BLaER1 (cell line): ENCODE results near the gene SLC7A10.

Source experiments
- H3K27ac ChIP-seq: shearing (Covaris generic); formaldehyde crosslinking; 2 replicates; pipeline ENCODE4 v1.8.1; 2022
- H3K27me3 ChIP-seq: shearing (Covaris generic); formaldehyde crosslinking; 2 replicates; pipeline ENCODE4 v1.8.1; 2022
- H3K36me3 ChIP-seq: shearing (Covaris generic); formaldehyde crosslinking; 2 replicates; pipeline ENCODE4 v1.8.1; 2022
- H3K4me1 ChIP-seq: shearing (Covaris generic); formaldehyde crosslinking; 2 replicates; pipeline ENCODE4 v1.8.1; 2022
- H3K4me2 ChIP-seq: shearing (Covaris generic); formaldehyde crosslinking; 2 replicates; pipeline ENCODE4 v1.8.1; 2022
- H3K4me3 ChIP-seq: shearing (Covaris generic); formaldehyde crosslinking; 2 replicates; pipeline ENCODE4 v1.8.1; 2022
- H3K9ac ChIP-seq: shearing (Covaris generic); formaldehyde crosslinking; 2 replicates; pipeline ENCODE4 v1.8.1; 2022
- H3K9me3 ChIP-seq: shearing (Covaris generic); formaldehyde crosslinking; 2 replicates; pipeline ENCODE4 v1.8.1; 2022
- H4K20me1 ChIP-seq: shearing (Covaris generic); formaldehyde crosslinking; 2 replicates; pipeline ENCODE4 v1.8.1; 2022
- Cebpa-rat ChIP-seq: shearing (Covaris generic); IDR thresholded peaks from 2 replicates; pipeline ENCODE4 v1.8.1; 2022

Gene SLC7A10

GRCh38 chr19:33198169-33198568 is 27.5 kb downstream of the SLC7A10 start:
- Histone ChIP-seq H3K9me3 (no peaks in the 10 kb centered on the region), H3K4me3 (no peak overlapping the region), H3K27ac (no peak overlapping the region), H3K4me1 (peaks cover 28% of the 10 kb centered on the region), H3K9ac (no peak overlapping the region), H3K4me2 (no peak overlapping the region), H4K20me1 (peaks cover 78% of the 10 kb centered on the region), H3K27me3 (no peaks in the 10 kb centered on the region), H3K36me3 (peaks cover 67% of the 10 kb centered on the region)
- no peak for TF ChIP-seq Cebpa-rat

- H3K9ac ChIP-seq = 0 out of 2 replicates have a peak overlapping the region, but pooled peaks have one; percentile 34
- H3K27ac ChIP-seq = no peak overlapping the region
- peaks cover 72% of the 10 kb centered on the region for H4K20me1 ChIP-seq
- H3K4me3 ChIP-seq = no peak overlapping the region
- H3K4me2 ChIP-seq = no peak overlapping the region
- H3K9me3 ChIP-seq = no peaks in the 10 kb centered on the region
- H3K36me3 ChIP-seq = peaks cover 61% of the 10 kb centered on the region
- no peaks in the 10 kb centered on the region for H3K27me3 ChIP-seq
- peaks cover 28% of the 10 kb centered on the region for H3K4me1 ChIP-seq
- no peak for TF ChIP-seq Cebpa-rat
These were observed 28.1 kb downstream of the SLC7A10 start for GRCh38 chr19:33197591-33198000.

GRCh38 chr19:33196446-33197193 is 29.0 kb downstream of the SLC7A10 start:
- Histone ChIP-seq H3K27me3 (no peaks in the 10 kb centered on the region), H3K4me2 (peak overlapping the region; percentile 92), H3K9me3 (no peaks in the 10 kb centered on the region), H3K9ac (peak overlapping the region; percentile 6; the same call in 1 of the 2 replicates), H4K20me1 (peaks cover 62% of the 10 kb centered on the region), H3K4me1 (peaks cover 28% of the 10 kb centered on the region), H3K36me3 (peaks cover 52% of the 10 kb centered on the region), H3K4me3 (no peak overlapping the region), H3K27ac (no peak overlapping the region)
- TF ChIP-seq Cebpa-rat = no peak

GRCh38 chr19:33195645-33196347 is 29.9 kb downstream of the SLC7A10 start:
- H3K9me3 ChIP-seq = no peaks in the 10 kb centered on the region
- TF ChIP-seq Cebpa-rat = no peak
- H3K27me3 ChIP-seq = no peaks in the 10 kb centered on the region
- peak overlapping the region; percentile 82 for H3K27ac ChIP-seq
- H3K4me2 ChIP-seq = peak overlapping the region; percentile 92
- peaks cover 54% of the 10 kb centered on the region for H4K20me1 ChIP-seq
- H3K4me1 ChIP-seq = peaks cover 28% of the 10 kb centered on the region
- peak overlapping the region; percentile 83 for H3K4me3 ChIP-seq
- peak overlapping the region; percentile 93 for H3K9ac ChIP-seq
- peaks cover 43% of the 10 kb centered on the region for H3K36me3 ChIP-seq

GRCh38 chr19:33194886-33195644 is 30.6 kb downstream of the SLC7A10 start:
- TF ChIP-seq Cebpa-rat = no peak
- no peaks in the 10 kb centered on the region for H3K27me3 ChIP-seq
- H3K9ac ChIP-seq = peak overlapping the region; percentile 93
- peak overlapping the region; percentile 92 for H3K4me2 ChIP-seq
- H3K9me3 ChIP-seq = no peaks in the 10 kb centered on the region
- peaks cover 49% of the 10 kb centered on the region for H4K20me1 ChIP-seq
- peaks cover 36% of the 10 kb centered on the region for H3K36me3 ChIP-seq
- H3K27ac ChIP-seq = peak overlapping the region; percentile 82
- H3K4me1 ChIP-seq = peaks cover 28% of the 10 kb centered on the region
- H3K4me3 ChIP-seq = peak overlapping the region; percentile 83

- no peak for TF ChIP-seq Cebpa-rat
- Histone ChIP-seq H3K9me3 (no peaks in the 10 kb centered on the region), H4K20me1 (peaks cover 43% of the 10 kb centered on the region), H3K4me2 (peak overlapping the region; percentile 92), H3K36me3 (peaks cover 33% of the 10 kb centered on the region), H3K9ac (peak overlapping the region; percentile 93), H3K4me3 (peak overlapping the region; percentile 83), H3K27me3 (no peaks in the 10 kb centered on the region), H3K4me1 (peaks cover 28% of the 10 kb centered on the region), H3K27ac (peak overlapping the region; percentile 82)
These were observed 31.1 kb downstream of the SLC7A10 start for GRCh38 chr19:33194532-33194885.

GRCh38 chr19:33193865-33194362 is 31.7 kb downstream of the SLC7A10 start, which contains the start of gene LRP3:
LRP3 (plus strand) TSS chr19:33194330; CDS start chr19:33194786, 456 bp downstream.
- Histone ChIP-seq H3K36me3 (peaks cover 27% of the 10 kb centered on the region), H3K4me1 (peaks cover 30% of the 10 kb centered on the region), H3K4me2 (peak within 1 kb of the TSS; percentile 92), H3K9ac (peak within 1 kb of the TSS; percentile 93), H3K27me3 (no peaks in the 10 kb centered on the region), H3K4me3 (peak within 1 kb of the TSS; percentile 83), H3K9me3 (no peaks in the 10 kb centered on the region), H4K20me1 (peaks cover 37% of the 10 kb centered on the region), H3K27ac (peak within 1 kb of the TSS; percentile 82)
- TF ChIP-seq Cebpa-rat = no peak

- no peak for TF ChIP-seq Cebpa-rat
- Histone ChIP-seq H3K4me2 (peak overlapping the region; percentile 92), H3K36me3 (peaks cover 21% of the 10 kb centered on the region), H3K9ac (no peak overlapping the region; the same call in 1 of the 2 replicates), H4K20me1 (peaks cover 34% of the 10 kb centered on the region), H3K4me1 (peaks cover 36% of the 10 kb centered on the region), H3K27me3 (no peaks in the 10 kb centered on the region), H3K9me3 (no peaks in the 10 kb centered on the region), H3K4me3 (peak overlapping the region; percentile 83), H3K27ac (no peak overlapping the region)
These were observed 32.3 kb downstream of the SLC7A10 start for GRCh38 chr19:33193269-33193864.

- no peak for TF ChIP-seq Cebpa-rat
- no peak overlapping the region for H3K27ac ChIP-seq
- no peak overlapping the region for H3K4me3 ChIP-seq
- no peak overlapping the region for H3K9ac ChIP-seq
- peaks cover 46% of the 10 kb centered on the region for H3K4me1 ChIP-seq
- H3K4me2 ChIP-seq = no peak overlapping the region
- peaks cover 20% of the 10 kb centered on the region for H4K20me1 ChIP-seq
- peaks cover 8% of the 10 kb centered on the region for H3K36me3 ChIP-seq
- H3K9me3 ChIP-seq = no peaks in the 10 kb centered on the region
- no peaks in the 10 kb centered on the region for H3K27me3 ChIP-seq
These were observed 33.6 kb downstream of the SLC7A10 start for GRCh38 chr19:33192010-33192409.
